ENCODE results near the gene GPT2.

GRCh38 chr16:46975908-46976470, 91.8 kb downstream of the GPT2 start:
- TF ChIP-seq CTCF (IDR thresholded peaks at IDR 0.05) = no peak
- TF ChIP-seq EZH2 (IDR thresholded peaks at IDR 0.05) = no peak

Measured in neural progenitor cell (in vitro differentiated cells).